HepG2 (cell line): ENCODE data around the gene TBC1D10A. TPM values are rescaled to one million over a fixed set of nuclear protein-coding genes. Genes with fewer than 3 reads are reported as not detected.

Source experiments
- E2F1 ChIP-seq: sonication (generic); formaldehyde crosslinking; IDR thresholded peaks from 2 replicates; pipeline ENCODE4 v1.5.0; 2020; ENCODE audit warnings: missing genetic modification reagents
- FOXA1 ChIP-seq, 2 experiments: fragments of 450-650 bp in 1 of 2; sonication (generic) in 1 of 2; formaldehyde crosslinking in 1 of 2; IDR thresholded peaks; 2 replicates each; pipeline versions ENCODE4 v1.4.0 to v1.6.1; 2016 to 2020; ENCODE audit warnings: missing genetic modification reagents in 1 of 2
- HNRNPUL1 ChIP-seq: fragments of 200-400 bp; formaldehyde crosslinking; IDR thresholded peaks from 2 replicates; pipeline ENCODE4 v1.6.1; 2017; ENCODE audit warnings: low read depth, mild to moderate bottlenecking, low read length, moderate library complexity
- ISL2 ChIP-seq: sonication (generic); formaldehyde crosslinking; IDR thresholded peaks from 2 replicates; pipeline ENCODE4 v1.5.0; 2020; ENCODE audit warnings: missing genetic modification reagents
- KAT2B ChIP-seq: fragments of 150-350 bp; IDR thresholded peaks from 2 replicates; pipeline ENCODE4 v1.6.1; 2014; ENCODE audit warnings: low read depth, low read length, borderline replicate concordance
- KLF12 ChIP-seq: sonication (generic); formaldehyde crosslinking; IDR thresholded peaks from 2 replicates; pipeline ENCODE4 v1.4.0; 2020; ENCODE audit warnings: missing genetic modification reagents, borderline replicate concordance
- MTA3 ChIP-seq: sonication (generic); formaldehyde crosslinking; IDR thresholded peaks from 2 replicates; pipeline ENCODE4 v1.4.0; 2020; ENCODE audit warnings: missing genetic modification reagents
- POLR2G ChIP-seq: fragments of 200-400 bp; formaldehyde crosslinking; IDR thresholded peaks from 2 replicates; pipeline ENCODE4 v1.6.1; 2018; ENCODE audit warnings: mild to moderate bottlenecking, low read depth, low read length, moderate library complexity
- RELA ChIP-seq: sonication (generic); formaldehyde crosslinking; IDR thresholded peaks from 2 replicates; pipeline ENCODE4 v1.4.0; 2020; ENCODE audit warnings: missing genetic modification reagents
- SP1 ChIP-seq, 2 experiments: fragments of 450-650 bp in 1 of 2; sonication (generic) in 1 of 2; formaldehyde crosslinking in 1 of 2; IDR thresholded peaks; 2 replicates each; pipeline versions ENCODE4 v1.4.0 to v1.6.1; 2016 to 2020; ENCODE audit warnings: missing genetic modification reagents in 1 of 2
- SP2 ChIP-seq: sonication (generic); formaldehyde crosslinking; IDR thresholded peaks from 2 replicates; pipeline ENCODE4 v1.5.1; 2020; ENCODE audit warnings: mild to moderate bottlenecking, missing genetic modification reagents
- THAP9 ChIP-seq: sonication (generic); formaldehyde crosslinking; IDR thresholded peaks from 2 replicates; pipeline ENCODE4; 2020; ENCODE audit warnings: missing genetic modification reagents, mild to moderate bottlenecking, borderline replicate concordance
- ZFY ChIP-seq: sonication (generic); formaldehyde crosslinking; IDR thresholded peaks from 2 replicates; pipeline ENCODE4 v1.4.0; 2020; ENCODE audit warnings: missing genetic modification reagents
- polyA plus RNA-seq, 8 experiments: library from polyadenylated mRNA; depleted of rRNA in 3 of 8; stranded (reverse) in 7 of 8; unstranded in 1 of 8; fragments of >200 nt; fragmentation: Illumina TruSeq in 4 of 8; extraction: Trizol in 4 of 8; gene quantifications; 2 replicates each; pipeline versions ENCODE4 v1.2.1 to v1.2.3, GENCODE V29; 2011 to 2016; ENCODE audit warnings: low read depth in 4 of 8, missing spikeins in 1 of 8, mixed read lengths in 1 of 8; ENCODE audit not compliant: insufficient read depth in 1 of 8
- total RNA-seq, 5 experiments: library from RNA; depleted of rRNA; stranded (reverse); fragments of >200 nt; fragmentation: Illumina TruSeq; extraction: Trizol; gene quantifications; 2 replicates each; pipeline ENCODE4 v1.2.3, GENCODE V29; 2016; ENCODE audit warnings: low read depth in 1 of 5
- TF ChIP-seq, protein P1 (sequence below): IDR thresholded peaks from 2 replicates; pipeline ENCODE4 v1.6.1; 2016; ENCODE audit warnings: missing compliant biosample characterization, missing genetic modification reagents, borderline replicate concordance
- TF ChIP-seq, protein P2 (sequence below): sonication (generic); formaldehyde crosslinking; IDR thresholded peaks from 2 replicates; pipeline ENCODE4 v1.5.1; 2020; ENCODE audit warnings: mild to moderate bottlenecking, missing genetic modification reagents, moderate library complexity
- TF ChIP-seq, protein P3 (sequence below): IDR thresholded peaks from 2 replicates; pipeline ENCODE4 v1.6.1; 2018; ENCODE audit warnings: missing genetic modification reagents, mild to moderate bottlenecking, missing compliant biosample characterization

TBC1D10A gene
- total and polyA plus RNA-seq, 2 of the 13 experiments (the other 11 are each of a cell fraction or from before 2014, with no cell fraction given), result 4.2 to 4.9 TPM

- TF ChIP-seq RELA (CRISPR knock-in tag), result 0 out of 2 replicates have a peak, but pooled peaks have one; percentile 33
- TF ChIP-seq, protein P1, sequence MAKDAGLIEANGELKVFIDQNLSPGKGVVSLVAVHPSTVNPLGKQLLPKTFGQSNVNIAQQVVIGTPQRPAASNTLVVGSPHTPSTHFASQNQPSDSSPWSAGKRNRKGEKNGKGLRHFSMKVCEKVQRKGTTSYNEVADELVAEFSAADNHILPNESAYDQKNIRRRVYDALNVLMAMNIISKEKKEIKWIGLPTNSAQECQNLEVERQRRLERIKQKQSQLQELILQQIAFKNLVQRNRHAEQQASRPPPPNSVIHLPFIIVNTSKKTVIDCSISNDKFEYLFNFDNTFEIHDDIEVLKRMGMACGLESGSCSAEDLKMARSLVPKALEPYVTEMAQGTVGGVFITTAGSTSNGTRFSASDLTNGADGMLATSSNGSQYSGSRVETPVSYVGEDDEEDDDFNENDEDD, result peak; percentile 41; the same call in 1 of the 2 replicates
- no peak for TF ChIP-seq SP1 (IDR thresholded peaks at IDR 0.05)
- peak; percentile 82 for TF ChIP-seq SP1 (CRISPR knock-in tag; IDR thresholded peaks at IDR 0.05)
- TF ChIP-seq, protein P2, sequence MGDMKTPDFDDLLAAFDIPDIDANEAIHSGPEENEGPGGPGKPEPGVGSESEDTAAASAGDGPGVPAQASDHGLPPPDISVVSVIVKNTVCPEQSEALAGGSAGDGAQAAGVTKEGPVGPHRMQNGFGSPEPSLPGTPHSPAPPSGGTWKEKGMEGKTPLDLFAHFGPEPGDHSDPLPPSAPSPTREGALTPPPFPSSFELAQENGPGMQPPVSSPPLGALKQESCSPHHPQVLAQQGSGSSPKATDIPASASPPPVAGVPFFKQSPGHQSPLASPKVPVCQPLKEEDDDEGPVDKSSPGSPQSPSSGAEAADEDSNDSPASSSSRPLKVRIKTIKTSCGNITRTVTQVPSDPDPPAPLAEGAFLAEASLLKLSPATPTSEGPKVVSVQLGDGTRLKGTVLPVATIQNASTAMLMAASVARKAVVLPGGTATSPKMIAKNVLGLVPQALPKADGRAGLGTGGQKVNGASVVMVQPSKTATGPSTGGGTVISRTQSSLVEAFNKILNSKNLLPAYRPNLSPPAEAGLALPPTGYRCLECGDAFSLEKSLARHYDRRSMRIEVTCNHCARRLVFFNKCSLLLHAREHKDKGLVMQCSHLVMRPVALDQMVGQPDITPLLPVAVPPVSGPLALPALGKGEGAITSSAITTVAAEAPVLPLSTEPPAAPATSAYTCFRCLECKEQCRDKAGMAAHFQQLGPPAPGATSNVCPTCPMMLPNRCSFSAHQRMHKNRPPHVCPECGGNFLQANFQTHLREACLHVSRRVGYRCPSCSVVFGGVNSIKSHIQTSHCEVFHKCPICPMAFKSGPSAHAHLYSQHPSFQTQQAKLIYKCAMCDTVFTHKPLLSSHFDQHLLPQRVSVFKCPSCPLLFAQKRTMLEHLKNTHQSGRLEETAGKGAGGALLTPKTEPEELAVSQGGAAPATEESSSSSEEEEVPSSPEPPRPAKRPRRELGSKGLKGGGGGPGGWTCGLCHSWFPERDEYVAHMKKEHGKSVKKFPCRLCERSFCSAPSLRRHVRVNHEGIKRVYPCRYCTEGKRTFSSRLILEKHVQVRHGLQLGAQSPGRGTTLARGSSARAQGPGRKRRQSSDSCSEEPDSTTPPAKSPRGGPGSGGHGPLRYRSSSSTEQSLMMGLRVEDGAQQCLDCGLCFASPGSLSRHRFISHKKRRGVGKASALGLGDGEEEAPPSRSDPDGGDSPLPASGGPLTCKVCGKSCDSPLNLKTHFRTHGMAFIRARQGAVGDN (CRISPR knock-in tag), result peak; percentile 65
- TF ChIP-seq SP2 (CRISPR knock-in tag), result peak; percentile 34
- TF ChIP-seq E2F1, result 0 out of 2 replicates have a peak, but pooled peaks have one; percentile 29
- TF ChIP-seq KAT2B, result no peak
- peak; percentile 34; the same call in 1 of the 2 replicates for TF ChIP-seq POLR2G
- 0 out of 2 replicates have a peak, but pooled peaks have one; percentile 4 for TF ChIP-seq ISL2 (CRISPR knock-in tag)
- TF ChIP-seq FOXA1 (IDR thresholded peaks at IDR 0.05), result no peak
- no peak for TF ChIP-seq FOXA1 (CRISPR knock-in tag; IDR thresholded peaks at IDR 0.05)
- TF ChIP-seq, protein P3, sequence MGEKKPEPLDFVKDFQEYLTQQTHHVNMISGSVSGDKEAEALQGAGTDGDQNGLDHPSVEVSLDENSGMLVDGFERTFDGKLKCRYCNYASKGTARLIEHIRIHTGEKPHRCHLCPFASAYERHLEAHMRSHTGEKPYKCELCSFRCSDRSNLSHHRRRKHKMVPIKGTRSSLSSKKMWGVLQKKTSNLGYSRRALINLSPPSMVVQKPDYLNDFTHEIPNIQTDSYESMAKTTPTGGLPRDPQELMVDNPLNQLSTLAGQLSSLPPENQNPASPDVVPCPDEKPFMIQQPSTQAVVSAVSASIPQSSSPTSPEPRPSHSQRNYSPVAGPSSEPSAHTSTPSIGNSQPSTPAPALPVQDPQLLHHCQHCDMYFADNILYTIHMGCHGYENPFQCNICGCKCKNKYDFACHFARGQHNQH (CRISPR knock-in tag), result 0 out of 2 replicates have a peak, but pooled peaks have one; percentile 16
- peak; percentile 64; the same call in 1 of the 2 replicates for TF ChIP-seq KLF12 (CRISPR knock-in tag)
- 0 out of 2 replicates have a peak, but pooled peaks have one; percentile 25 for TF ChIP-seq THAP9 (CRISPR knock-in tag)
- TF ChIP-seq HNRNPUL1, result no peak
- TF ChIP-seq ZFY (CRISPR knock-in tag), result peak; percentile 83
- no peak for TF ChIP-seq MTA3 (CRISPR knock-in tag)
Observed at GRCh38 chr22:30289141-30289979, 37.4 kb downstream of the TBC1D10A start, which contains the start of gene CASTOR1 (continued).
